ENCODE results near the gene MACO1. TPM values are rescaled to one million over a fixed set of nuclear protein-coding genes. Genes with fewer than 3 reads are reported as not detected.
"Not testable (repeated sequence)": the region's sequence is repeated elsewhere in the genome, so short reads cannot be mapped to it uniquely, and the experiment has no call there.

Gene MACO1
- polyA plus RNA-seq, 4 donors, result 25.3 to 29.1 (median 27.1) TPM

DNA sequence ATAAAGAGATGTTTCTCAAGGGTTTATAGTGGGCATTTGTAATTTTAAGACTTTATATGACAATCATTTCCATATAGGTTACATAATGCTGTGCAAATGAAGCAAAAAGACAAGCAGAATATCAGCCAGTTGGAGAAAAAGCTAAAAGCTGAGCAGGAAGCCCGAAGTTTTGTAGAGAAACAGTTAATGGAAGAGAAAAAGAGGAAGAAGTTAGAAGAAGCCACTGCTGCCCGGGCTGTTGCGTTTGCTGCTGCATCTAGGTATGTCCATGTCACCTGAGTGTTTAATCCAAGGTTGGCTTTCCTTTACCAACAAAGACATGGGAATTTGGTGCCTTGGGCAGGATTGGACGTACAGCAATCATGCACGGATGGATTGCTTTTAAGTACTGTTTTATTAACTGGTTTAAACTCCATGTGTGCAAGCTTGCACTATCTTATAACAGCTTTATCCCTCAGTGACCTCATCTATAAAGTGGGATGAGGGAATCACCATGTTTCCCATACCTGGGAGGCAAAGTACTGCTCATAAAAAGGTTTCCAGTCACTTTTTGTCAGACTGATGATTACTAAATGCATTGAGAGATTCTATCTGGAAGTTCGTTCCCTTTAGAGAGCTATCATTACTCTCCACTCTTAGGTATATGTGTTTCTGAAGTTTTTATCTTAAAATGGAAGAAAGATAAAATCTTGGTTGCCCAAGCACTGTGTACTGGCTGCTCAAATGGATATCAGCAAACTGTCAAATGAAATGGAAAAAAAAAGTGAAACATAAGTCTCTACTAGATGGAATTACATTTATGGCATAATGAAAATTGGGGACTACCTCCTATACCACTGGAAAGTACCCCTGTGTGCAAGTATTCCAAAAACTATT, 55.1 kb downstream of the MACO1 start:
- no peak for DNase-seq (ENCODE audit: low read depth in 4 of 4, low spot score in 3 of 4)

DNA sequence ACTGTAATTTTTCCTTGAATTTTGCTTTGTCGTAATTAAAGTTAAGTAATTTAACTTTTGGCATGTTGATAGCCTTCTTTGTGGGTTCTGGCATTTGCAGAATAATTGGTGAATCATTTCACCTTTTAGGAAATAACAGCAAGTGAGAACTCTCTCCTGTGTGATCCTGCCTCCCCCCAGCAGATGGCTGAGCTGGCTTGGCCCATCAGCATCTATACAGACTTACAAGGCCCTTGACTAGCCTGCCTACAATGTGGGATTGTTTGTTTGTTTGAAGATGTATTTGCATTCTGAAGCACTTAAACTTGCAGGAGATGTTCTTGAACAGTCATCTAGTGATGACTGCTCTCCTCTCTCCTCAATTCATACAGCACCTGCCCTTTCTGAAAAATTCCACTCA, 55.9 kb downstream of the MACO1 start:
- DNase-seq (ENCODE audit: low read depth in 4 of 4, low spot score in 3 of 4), result no peak

DNA sequence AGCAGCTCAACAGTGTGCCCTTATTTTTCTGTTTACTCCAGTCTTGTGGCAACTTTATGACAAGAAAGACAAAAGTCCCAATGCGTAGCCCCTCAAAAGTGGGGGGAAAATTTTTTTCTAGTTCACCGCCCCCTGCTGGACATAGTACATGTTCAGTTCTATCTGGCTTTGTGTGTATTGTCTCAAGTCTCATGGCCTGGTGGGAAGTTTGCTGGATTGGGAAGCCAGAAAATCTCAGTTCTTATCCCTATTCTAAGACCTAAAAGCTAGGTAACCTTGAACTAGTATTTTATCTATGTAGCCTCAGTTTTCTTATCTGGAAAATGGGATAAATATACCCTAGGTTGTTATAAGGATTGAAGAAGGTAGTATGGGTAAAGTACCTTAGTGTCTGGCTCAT, 56.9 kb downstream of the MACO1 start:
- DNase-seq (ENCODE audit: low read depth in 4 of 4, low spot score in 3 of 4), result no peak

DNA sequence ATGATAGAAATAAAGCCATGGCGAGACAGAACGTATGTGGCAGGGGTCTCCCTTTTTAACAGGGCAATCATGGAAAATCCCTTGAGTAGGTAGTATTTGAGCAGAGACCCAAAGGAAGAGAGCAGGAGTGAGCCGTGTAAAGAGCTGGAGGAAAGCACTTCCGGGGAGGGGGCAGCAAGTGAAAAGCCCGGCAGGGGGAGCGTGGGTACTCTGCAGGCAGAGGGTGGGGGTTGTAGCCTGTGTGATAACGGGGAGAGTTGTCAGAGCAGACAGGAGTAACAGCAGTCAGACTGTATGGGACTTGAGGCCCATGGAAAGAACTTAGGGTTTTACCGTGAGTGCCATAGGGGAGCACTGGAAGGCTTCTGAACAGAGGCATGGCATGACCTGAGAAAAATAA, 61.6 kb downstream of the MACO1 start:
- no peak for DNase-seq (ENCODE audit: low read depth in 4 of 4, low spot score in 3 of 4)

DNA sequence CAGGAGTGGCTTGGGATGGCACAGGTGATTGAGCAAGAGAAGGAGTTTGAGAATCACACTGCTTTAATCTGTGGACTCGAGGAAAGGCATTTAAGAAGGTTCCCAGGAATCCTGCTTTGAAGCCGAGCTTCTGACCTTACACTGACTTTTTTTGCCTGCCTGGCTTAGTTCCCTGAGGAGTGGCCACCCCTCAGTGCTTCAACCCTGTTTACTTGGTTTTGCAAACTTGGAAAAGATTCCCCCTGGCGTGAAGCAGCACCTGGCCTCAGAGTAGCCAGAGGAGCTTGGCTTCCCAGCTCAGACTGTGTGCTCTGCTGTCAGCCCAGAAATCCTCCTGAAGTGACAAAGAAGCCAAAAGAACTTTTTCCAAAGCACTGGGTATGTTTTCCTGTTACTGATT, 64.3 kb downstream of the MACO1 start:
- no peak for DNase-seq (ENCODE audit: low read depth in 4 of 4, low spot score in 3 of 4)

DNA sequence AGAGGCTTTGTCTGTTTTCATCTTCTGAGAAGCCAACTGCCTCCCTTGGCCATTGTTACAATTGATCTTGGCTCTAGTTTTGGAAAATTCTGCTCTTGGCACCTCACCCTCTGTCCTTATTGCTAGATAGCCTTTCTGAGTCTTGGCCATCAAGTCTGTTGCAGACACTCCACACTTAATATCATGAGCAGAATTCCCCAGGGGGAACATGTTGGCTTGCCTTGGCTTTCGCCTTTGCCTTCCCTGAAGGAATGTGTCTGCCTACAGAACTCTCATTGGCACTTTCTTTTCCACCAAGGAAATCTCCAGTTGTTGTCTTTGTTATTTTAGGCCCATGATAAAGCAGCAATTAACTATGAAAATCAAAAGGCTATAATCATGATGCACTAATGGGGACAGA, 70.0 kb downstream of the MACO1 start:
- DNase-seq (ENCODE audit: low read depth in 4 of 4, low spot score in 3 of 4), result no peak

DNA sequence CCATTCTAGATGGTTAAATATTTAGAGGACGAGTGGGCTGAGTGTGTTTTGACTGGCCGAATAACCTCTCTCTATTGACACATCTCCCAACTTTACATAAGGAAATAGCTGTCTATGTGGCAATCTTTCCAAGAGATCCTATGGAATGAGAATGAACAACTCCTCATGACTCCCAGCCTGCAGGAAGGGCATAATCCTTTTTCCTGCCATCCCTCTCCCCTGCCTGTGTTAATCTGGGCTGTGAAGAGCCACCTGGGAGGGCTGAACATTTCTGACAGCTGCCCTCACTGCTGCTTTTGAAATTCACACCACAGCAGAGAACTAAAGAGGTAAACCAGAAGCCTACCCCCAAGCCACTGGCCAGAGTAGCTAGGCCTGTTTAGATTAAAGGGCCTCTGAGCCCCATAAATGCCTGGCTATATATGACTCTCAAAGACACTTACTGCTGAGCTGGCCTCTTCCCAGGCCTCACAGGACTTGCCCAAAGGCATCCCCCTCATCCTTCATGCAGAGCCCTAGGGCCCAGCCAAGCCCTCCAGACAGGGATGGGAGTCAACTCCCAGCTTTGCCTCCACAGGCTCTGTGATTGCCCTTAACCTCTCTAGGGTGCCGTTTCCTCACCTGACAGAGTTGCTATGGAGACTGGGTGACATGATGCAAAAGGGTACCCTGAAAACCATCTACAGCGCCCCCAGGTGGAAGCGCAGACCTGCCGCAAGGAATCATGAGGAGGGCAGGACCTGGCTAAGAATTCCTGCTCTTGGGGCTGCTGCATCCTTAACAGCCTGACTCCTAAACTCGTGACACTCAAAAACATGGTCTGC, 70.8 kb downstream of the MACO1 start:
- no peak for DNase-seq (ENCODE audit: low read depth in 4 of 4, low spot score in 3 of 4)

DNA sequence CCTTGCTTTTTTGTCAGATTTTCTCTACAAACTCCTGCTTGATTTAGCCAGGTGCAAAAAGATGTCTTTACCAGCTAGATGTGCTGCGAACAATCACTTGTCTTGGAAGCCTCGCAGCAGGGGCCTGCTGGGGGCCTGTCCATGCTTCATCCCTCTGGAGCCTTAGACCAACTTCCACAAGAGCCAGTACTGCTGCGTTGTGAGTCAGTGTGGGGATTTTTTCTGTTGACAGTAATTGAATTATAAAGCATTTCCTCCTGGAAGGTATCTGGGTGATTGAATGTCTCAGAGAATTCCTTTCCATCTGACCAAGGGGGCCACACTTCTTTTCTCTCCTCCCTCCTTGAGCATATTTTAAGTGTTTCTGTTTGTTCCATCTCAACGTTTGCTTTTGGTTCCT, 72.3 kb downstream of the MACO1 start:
- no peak for DNase-seq (ENCODE audit: low read depth in 4 of 4, low spot score in 3 of 4)

DNA sequence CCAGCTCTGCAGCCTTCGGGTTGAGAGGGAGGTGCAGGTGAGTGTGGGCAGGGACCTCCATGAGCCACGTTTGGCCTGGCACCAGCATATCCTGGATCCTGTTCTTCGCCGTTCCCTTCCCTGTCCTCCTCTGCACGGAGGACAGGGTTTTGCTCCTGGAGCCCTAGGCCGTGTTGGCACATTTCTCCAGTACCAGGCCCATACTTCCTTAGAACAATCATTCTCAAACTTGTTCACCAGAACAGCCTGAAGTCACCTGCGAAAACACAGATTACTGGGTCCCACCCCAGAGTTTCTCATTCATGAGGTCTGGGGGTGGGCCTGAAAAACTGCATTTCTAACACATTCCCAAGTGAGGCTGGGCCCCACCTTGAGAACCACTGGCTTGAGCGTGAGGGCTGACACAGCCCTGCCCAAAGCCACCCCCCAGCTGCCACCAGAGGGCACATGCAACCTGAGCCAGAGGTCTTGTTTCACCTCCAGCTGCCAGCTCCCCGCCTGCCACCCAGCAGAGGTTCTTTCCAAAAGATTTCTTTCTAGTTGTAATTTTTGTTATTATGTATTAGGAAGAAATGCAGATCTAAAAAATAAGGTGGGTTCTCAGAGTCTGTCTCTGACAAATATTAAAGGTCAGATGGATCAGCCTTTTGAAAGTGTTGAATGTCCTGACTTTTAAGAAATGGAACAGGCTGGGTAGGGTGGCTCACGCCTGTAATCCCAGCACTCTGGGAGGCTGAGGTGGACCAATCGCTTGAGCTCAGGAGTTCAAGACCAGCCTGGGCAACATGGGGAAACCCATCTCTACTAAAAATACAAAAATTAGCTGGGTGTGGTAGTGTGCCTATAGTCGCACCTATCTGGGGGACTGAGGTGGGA, 73.1 kb downstream of the MACO1 start:
- no peak for DNase-seq (ENCODE audit: low read depth in 4 of 4, low spot score in 3 of 4)

DNA sequence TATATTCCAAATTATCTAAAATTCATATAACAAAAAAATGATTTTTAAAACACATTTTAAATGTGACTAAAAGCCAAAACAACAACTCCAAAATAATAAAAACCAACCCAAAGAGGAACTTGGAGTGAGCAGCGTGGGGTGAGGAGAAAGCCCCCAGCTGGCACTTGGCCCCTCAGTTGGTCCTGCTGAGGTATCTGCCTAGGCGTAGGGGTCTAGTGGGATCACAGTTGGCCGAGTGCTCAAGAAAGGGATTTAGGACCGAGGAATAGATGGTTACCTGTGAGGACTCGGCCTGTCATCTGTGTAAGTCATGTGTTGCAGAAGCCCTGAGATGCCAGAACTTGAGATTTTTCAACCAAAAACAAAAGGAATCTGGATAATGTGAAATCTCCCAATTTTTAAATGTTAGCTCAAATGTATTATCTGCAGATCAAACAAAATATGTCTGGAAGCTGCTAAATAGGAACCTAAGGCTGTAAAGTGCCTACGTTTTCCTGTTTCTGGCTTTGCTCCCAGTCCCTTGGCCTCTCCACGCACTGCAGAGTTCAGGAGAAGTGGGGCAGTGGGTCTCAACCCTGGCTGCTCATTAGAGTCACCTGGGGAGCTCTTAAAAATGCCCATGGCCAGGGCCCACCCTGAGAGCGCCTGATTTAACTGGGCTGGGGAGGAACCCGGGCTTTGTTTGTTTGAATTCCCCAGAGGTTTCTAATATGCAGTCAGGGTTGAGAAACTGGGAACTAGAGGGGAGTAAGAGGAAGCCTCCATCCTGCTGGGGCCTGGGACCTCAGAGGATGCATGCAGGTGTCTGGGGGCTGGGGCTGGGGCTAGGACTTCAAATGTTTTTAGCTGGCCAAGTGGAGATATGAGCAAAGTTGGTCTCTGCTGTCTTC, 74.3 kb downstream of the MACO1 start:
- no peak for DNase-seq (ENCODE audit: low read depth in 4 of 4, low spot score in 3 of 4)

DNA sequence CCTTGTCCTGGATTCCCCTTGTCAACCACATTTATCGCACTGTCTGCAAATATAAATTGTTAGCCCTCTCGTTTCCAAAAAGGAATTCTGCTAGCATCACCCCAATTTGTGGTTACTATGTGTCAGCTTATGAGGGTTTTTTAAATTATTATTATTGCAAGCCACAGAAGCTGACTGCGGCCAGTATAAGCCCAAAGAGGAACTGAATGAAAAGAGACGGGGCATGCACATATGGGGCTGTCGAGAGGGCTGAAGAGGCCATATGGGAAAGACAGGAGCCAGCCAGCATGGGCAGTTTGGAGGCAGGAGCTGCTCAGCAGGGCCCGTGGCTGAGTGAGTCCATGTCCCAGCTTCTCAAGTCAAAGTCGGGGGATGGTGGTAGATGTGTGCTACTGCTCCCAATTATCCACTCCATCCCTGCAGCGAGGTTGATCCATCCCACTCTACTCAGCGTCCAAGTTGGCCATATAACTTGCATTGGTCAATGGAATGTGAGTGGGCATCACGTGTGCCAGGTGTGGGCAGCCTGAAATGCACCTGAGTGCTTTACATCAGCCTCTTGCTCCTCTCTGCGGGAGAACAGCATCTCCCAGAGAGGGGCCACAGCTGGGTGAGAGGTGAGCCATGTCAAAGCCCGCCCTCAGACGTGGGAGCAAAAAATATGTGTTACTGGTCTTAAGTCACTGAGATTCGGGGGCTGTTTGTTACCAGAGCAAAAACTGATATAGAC, 75.1 kb downstream of the MACO1 start:
- no peak for DNase-seq (ENCODE audit: low read depth in 4 of 4, low spot score in 3 of 4)

DNA sequence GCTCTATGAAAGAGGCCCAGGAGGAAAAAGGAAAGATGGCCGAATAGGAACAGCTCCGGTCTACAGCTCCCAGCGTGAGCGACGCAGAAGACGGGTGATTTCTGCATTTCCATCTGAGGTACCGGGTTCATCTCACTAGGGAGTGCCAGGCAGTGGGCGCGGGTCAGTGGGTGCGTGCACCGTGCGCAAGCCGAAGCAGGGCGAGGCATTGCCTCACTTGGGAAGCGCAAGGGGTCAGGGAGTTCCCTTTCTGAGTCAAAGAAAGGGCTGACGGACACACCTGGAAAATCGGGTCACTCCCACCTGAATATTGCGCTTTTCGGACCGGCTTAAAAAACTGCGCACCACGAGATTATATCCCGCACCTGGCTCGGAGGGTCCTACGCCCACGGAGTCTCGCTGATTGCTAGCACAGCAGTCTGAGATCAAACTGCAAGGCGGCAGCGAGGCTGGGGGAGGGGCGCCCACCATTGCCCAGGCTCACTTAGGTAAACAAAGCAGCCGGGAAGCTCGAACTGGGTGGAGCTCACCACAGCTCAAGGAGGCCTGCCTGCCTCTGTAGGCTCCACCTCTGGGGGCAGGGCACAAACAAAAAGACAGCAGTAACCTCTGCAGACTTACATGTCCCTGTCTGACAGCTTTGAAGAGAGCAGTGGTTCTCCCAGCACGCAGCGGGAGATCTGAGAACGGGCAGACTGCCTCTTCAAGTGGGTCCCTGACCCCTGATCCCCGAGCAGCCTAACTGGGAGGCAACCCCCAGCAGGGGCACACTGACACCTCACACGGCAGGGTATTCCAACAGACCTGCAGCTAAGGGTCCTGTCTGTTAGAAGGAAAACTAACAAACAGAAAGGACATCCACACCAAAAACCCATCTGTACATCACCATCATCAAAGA, 76.1 kb downstream of the MACO1 start:
- not testable (repeated sequence) for DNase-seq (ENCODE audit: low read depth in 4 of 4, low spot score in 3 of 4)

DNA sequence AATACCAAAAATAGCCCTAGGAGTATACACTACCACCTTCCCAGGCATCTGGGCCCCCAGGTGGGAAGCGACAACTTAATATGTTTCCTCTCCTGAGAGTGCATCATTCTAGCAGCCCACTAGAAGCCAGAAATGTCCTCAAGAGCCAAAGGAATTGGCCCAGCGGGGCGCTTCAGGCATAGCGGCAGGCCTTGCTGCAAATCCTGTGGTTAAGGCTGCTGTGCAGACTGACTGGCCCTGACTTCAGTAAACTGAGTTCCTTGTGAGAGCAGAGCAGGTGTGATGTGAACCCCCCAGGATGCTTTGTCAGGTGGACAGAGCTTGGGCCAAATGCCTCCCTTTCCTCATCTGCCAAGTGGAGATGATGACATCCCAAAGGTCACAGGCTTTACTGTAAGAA, 83.0 kb downstream of the MACO1 start:
- no peak for DNase-seq (ENCODE audit: low read depth in 4 of 4, low spot score in 3 of 4)

DNA sequence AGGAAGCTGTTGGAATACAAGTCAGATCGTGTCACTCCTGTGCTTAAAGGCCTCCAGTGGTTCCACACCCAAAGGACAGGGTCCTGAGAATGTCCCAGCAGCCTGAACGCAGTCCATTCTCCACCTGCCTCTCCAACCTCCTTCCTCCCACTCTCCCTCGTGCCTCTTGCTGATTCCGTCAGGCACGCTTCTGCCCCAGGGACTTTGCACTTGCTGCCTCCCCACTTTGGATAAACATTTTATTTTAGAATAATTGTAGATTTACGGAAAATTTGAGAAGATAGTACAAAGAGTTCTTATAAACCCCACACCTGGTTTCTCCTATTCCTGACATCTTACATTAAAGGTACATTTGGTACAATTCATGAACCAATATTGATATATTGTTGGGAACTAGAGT, 84.3 kb downstream of the MACO1 start:
- DNase-seq (ENCODE audit: low read depth in 4 of 4, low spot score in 3 of 4), result no peak

DNA sequence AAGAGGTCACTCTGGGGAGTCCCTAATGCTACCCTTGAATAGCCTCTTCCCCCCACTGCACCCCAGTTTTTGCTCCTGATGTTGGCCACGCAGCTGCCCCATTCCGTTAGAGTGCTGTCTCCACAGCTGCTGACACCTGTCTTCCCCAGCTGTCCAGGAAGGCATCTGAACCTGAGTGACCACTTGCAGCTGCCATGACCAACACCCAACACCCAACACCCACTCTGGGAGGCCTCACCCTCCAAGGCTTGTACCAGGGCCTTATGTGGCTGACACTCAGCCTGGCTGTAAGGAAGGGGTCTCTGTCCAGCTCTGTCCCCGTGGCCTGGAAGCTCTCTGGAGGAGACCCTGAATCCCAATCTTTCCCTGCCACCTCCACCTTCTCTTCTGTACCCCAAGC, 86.0 kb downstream of the MACO1 start:
- no peak for DNase-seq (ENCODE audit: low read depth in 4 of 4, low spot score in 3 of 4)

DNA sequence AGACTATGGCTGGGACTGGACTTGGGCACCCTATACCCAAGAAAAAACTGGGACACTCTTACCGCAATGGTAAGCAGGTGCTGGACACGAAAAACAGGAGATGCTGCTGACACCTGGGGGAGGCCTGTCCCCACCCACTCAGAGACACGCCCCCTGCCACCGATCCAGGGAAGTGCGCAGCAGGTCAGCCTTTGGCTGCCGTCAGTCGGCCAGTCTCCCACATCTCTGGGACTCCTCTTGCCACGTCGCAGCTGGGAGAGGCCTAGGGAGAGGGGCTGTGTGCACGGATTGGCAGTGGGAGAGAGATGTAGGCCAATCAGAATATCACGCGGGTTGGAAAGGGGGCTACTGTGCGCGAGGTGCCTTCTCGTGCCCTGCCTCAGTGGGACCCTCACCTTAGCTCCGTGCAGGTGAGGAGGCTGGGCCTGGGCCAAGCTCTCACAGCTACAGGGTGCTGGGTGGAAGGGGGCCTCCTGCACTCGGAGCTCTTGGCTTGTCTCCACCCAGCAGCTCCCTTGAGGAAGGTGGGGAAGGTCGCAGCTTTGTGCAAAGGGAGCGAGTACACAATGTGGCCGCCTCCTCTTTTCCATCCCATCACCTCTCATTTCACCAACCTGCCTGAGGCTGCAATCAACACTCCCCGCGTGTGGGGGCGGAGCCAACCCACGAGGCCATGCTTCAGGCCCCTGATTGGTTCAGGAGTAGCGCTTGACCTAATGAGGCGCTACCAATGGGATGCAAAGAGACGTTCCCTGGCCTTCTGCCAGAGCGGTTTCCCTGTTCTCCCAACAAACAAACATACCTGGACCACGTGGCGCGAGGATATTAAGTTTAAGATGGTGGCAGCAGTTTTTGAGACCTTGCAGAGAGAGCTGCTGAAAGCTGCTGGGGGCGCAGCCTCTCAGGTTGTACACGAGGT, 87.0 kb downstream of the MACO1 start:
- no peak for DNase-seq (ENCODE audit: low read depth in 4 of 4, low spot score in 3 of 4)

DNA sequence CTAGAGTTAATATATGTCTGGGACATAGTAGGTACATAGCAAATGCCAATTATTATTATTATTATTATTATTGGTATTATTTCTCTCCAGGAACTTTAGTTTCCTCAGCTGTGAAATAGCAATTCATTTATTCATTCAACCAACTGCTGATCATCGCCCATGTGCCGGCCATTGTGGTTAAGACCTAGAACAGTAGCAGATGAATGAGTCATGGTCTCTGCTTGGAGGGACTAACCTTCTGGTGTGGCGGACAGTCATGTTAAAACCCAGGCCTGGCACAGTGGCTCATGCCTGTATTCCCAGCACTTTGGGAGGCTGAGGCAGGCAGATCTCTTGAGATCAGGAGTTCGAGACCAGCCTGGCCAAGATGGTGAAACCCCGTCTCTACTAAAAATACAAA, 88.9 kb downstream of the MACO1 start:
- no peak for DNase-seq (ENCODE audit: low read depth in 4 of 4, low spot score in 3 of 4)

All from left renal pelvis (tissue), 4 donors.